GM23338 (cell line): ENCODE data around the gene RAP1GAP2. TPM values are rescaled to one million over a fixed set of nuclear protein-coding genes. Genes with fewer than 3 reads are reported as not detected.
"Not testable (repeated sequence)": the region's sequence is repeated elsewhere in the genome, so short reads cannot be mapped to it uniquely, and the experiment has no call there.

Experiments used
- ATAC-seq: fragments of 200-7000 bp; cut with Tn5 transposase; 3 replicates; pipeline ENCODE4 v1.9.1; 2020
- DNase-seq: peaks from one replicate; pipeline ENCODE4 v3.0.0-alpha.2; 2015; ENCODE audit warnings: low spot score
- H2AFZ ChIP-seq: fragments of 200-600 bp; sonication (generic); 2 replicates; pipeline ENCODE4 v1.8.0; 2016; ENCODE audit warnings: antibody characterized with exemption, mild to moderate bottlenecking, moderate library complexity
- H3F3A ChIP-seq: fragments of 200-600 bp; sonication (generic); replicated peaks from 2 replicates; pipeline ENCODE4 v1.8.0; 2017; ENCODE audit warnings: antibody characterized with exemption, mixed run types, low read depth
- H3K27ac ChIP-seq: fragments of 200-600 bp; sonication (generic); 2 replicates; pipeline ENCODE4 v1.6.1; 2016; ENCODE audit warnings: low read depth
- H3K27me3 ChIP-seq: fragments of 200-600 bp; sonication (generic); 2 replicates; pipeline ENCODE4 v1.8.0; 2016; ENCODE audit warnings: mild to moderate bottlenecking, mixed run types, moderate library complexity; ENCODE audit not compliant: insufficient read depth
- H3K36me3 ChIP-seq: fragments of 200-600 bp; sonication (generic); 2 replicates; pipeline ENCODE4 v1.8.0; 2016; ENCODE audit warnings: mild to moderate bottlenecking; ENCODE audit not compliant: insufficient read depth
- H3K4me1 ChIP-seq: fragments of 200-600 bp; sonication (generic); 2 replicates; pipeline ENCODE4 v1.8.0; 2016; ENCODE audit warnings: mild to moderate bottlenecking, moderate library complexity; ENCODE audit not compliant: insufficient read depth
- H3K4me2 ChIP-seq: fragments of 200-600 bp; sonication (generic); 2 replicates; pipeline ENCODE4 v1.7.1; 2017; ENCODE audit warnings: mixed run types
- H3K4me3 ChIP-seq: fragments of 200-600 bp; sonication (generic); 2 replicates; pipeline ENCODE4 v1.6.1; 2016; ENCODE audit warnings: mixed run types
- H3K79me2 ChIP-seq: fragments of 200-600 bp; sonication (generic); replicated peaks from 2 replicates; pipeline ENCODE4 v1.8.0; 2017; ENCODE audit warnings: mild to moderate bottlenecking; ENCODE audit not compliant: insufficient read depth
- H3K9me2 ChIP-seq: fragments of 200-600 bp; sonication (generic); 2 replicates; pipeline ENCODE4 v1.8.0; 2017; ENCODE audit not compliant: insufficient read depth
- H4K20me1 ChIP-seq: fragments of 200-600 bp; sonication (generic); replicated peaks from 2 replicates; pipeline ENCODE4 v1.8.0; 2017; ENCODE audit warnings: mild to moderate bottlenecking; ENCODE audit not compliant: insufficient read depth
- H3K27ac Mint-ChIP-seq: 2 replicates; pipeline ENCODE4 v1.8.0; 2020; ENCODE audit warnings: inconsistent platforms, mild to moderate bottlenecking, moderate library complexity, mixed read lengths
- H3K27me3 Mint-ChIP-seq: 3 replicates; pipeline ENCODE4 v1.8.0; 2022; ENCODE audit warnings: low read depth, mild to moderate bottlenecking, moderate library complexity, mixed read lengths, inconsistent platforms; ENCODE audit not compliant: insufficient read depth, poor library complexity
- H3K36me3 Mint-ChIP-seq: 3 replicates; pipeline ENCODE4 v1.8.0; 2021; ENCODE audit warnings: low read depth, mild to moderate bottlenecking, inconsistent platforms, moderate library complexity, mixed read lengths
- H3K4me1 Mint-ChIP-seq: 3 replicates; pipeline ENCODE4 v1.8.0; 2020; ENCODE audit warnings: mild to moderate bottlenecking, inconsistent platforms, mixed read lengths
- H3K4me3 Mint-ChIP-seq: 3 replicates; pipeline ENCODE4 v1.8.0; 2021; ENCODE audit warnings: moderate library complexity, mild to moderate bottlenecking, inconsistent platforms, mixed read lengths
- H3K9me3 Mint-ChIP-seq: 3 replicates; pipeline ENCODE4 v1.8.0; 2020; ENCODE audit warnings: moderate library complexity, mild to moderate bottlenecking, inconsistent platforms, mixed read lengths
- CREB1 ChIP-seq: fragments of 250-450 bp; sonication (Bioruptor Pico); IDR thresholded peaks from 2 replicates; pipeline ENCODE4 v1.5.0; 2020; ENCODE audit warnings: low read depth, mild to moderate bottlenecking, moderate library complexity
- EZH2 ChIP-seq: fragments of 200-600 bp; sonication (generic); IDR thresholded peaks from one replicate; pipeline ENCODE4 v1.8.0; 2017; ENCODE audit warnings: antibody characterized with exemption, mild to moderate bottlenecking, low read depth; ENCODE audit not compliant: unreplicated experiment
- EZH2phosphoT487 ChIP-seq: fragments of 200-600 bp; sonication (generic); IDR thresholded peaks from one replicate; pipeline ENCODE4 v1.8.1; 2018; ENCODE audit warnings: antibody characterized with exemption; ENCODE audit not compliant: unreplicated experiment
- JUNB ChIP-seq: IDR thresholded peaks from one replicate; pipeline ENCODE4 v1.6.1; 2016; ENCODE audit warnings: antibody characterized with exemption; ENCODE audit not compliant: unreplicated experiment
- NANOG ChIP-seq: IDR thresholded peaks from 2 replicates; pipeline ENCODE4 v1.6.1; 2016; ENCODE audit warnings: antibody characterized with exemption, borderline replicate concordance
- POLR2AphosphoS5 ChIP-seq: IDR thresholded peaks from 2 replicates; pipeline ENCODE4 v1.6.1; 2016; ENCODE audit warnings: antibody characterized with exemption, low read depth
- REST ChIP-seq: IDR thresholded peaks from one replicate; pipeline ENCODE4 v1.6.1; 2018; ENCODE audit warnings: antibody characterized with exemption; ENCODE audit not compliant: unreplicated experiment
- STAT1 ChIP-seq: IDR thresholded peaks from one replicate; pipeline ENCODE4 v1.6.1; 2016; ENCODE audit warnings: antibody characterized with exemption; ENCODE audit not compliant: unreplicated experiment
- ZNF114 ChIP-seq: fragments of 250-450 bp; sonication (Bioruptor Pico); IDR thresholded peaks from 2 replicates; pipeline ENCODE4 v1.5.0; 2020; ENCODE audit warnings: mild to moderate bottlenecking, moderate library complexity
- ZNF331 ChIP-seq: fragments of 250-450 bp; sonication (Bioruptor Pico); IDR thresholded peaks from 2 replicates; pipeline ENCODE4 v1.5.0; 2020; ENCODE audit warnings: low read depth, mild to moderate bottlenecking, moderate library complexity
- ZNF462 ChIP-seq: fragments of 250-450 bp; sonication (Bioruptor Pico); IDR thresholded peaks from 2 replicates; pipeline ENCODE4 v1.5.0; 2020; ENCODE audit warnings: mild to moderate bottlenecking, moderate library complexity
- polyA plus RNA-seq: library from polyadenylated mRNA; unstranded; fragments of >200 nt; fragmentation: Nextera tagmentation; extraction: Ambion mirVana; gene quantifications from 2 replicates; pipeline ENCODE4 v1.2.1, GENCODE V29; 2016
- total RNA-seq: library from RNA; depleted of rRNA; stranded (reverse); fragments of >200 nt; shearing (Covaris generic); gene quantifications from 2 replicates; pipeline ENCODE4 v1.2.3, GENCODE V29; 2014

RAP1GAP2 gene
- total and polyA plus RNA-seq, 2 experiments from 2014 or later, result 17.8 to 46.1 TPM

- not testable (repeated sequence) for ATAC-seq, H2AFZ ChIP-seq, H3K9me3 Mint-ChIP-seq, H3K4me2 ChIP-seq, DNase-seq, H3K27ac ChIP-seq, H3K4me1 ChIP-seq, H3K4me3 Mint-ChIP-seq, H3K27ac Mint-ChIP-seq, H3K79me2 ChIP-seq, H3F3A ChIP-seq, H3K4me3 ChIP-seq, H3K27me3 ChIP-seq, H3K4me1 Mint-ChIP-seq, H4K20me1 ChIP-seq, H3K9me2 ChIP-seq, H3K27me3 Mint-ChIP-seq
- H3K36me3 Mint-ChIP-seq, result peaks cover 48% of the 10 kb centered on the region
- H3K36me3 ChIP-seq, result peaks cover 22% of the 10 kb centered on the region
Observed at GRCh38 chr17:2989396-2989795, 193.2 kb downstream of the RAP1GAP2 start.

- Histone ChIP-seq H3K4me1 (no peaks in the 10 kb centered on the region), H2AFZ (no peak overlapping the region), H3K9me2 (no peaks in the 10 kb centered on the region), H3F3A (no peaks in the 10 kb centered on the region), H3K27me3 (no peaks in the 10 kb centered on the region), H3K79me2 (no peaks in the 10 kb centered on the region), H3K36me3 (peaks cover 20% of the 10 kb centered on the region), H3K4me3 (no peak overlapping the region), H3K4me2 (no peak overlapping the region), H3K27ac (no peak overlapping the region), H4K20me1 (peaks cover 8% of the 10 kb centered on the region; the same call in 1 of the 2 replicates)
- Mint-ChIP-seq H3K4me1 (no peaks in the 10 kb centered on the region), H3K9me3 (no peaks in the 10 kb centered on the region), H3K27me3 (no peaks in the 10 kb centered on the region), H3K27ac (no peak overlapping the region), H3K4me3 (no peak overlapping the region), H3K36me3 (peaks cover 46% of the 10 kb centered on the region)
- TF ChIP-seq ZNF331, result no peak
- no peak for TF ChIP-seq EZH2phosphoT487
- TF ChIP-seq NANOG, result no peak
- no peak for TF ChIP-seq REST
- no peak for TF ChIP-seq CREB1 (CRISPR knock-in tag)
- TF ChIP-seq ZNF462, result no peak
- no peak for TF ChIP-seq EZH2
- TF ChIP-seq POLR2AphosphoS5, result no peak
- TF ChIP-seq STAT1, result no peak
- TF ChIP-seq JUNB, result no peak
- TF ChIP-seq ZNF114 (CRISPR knock-in tag), result no peak
- no peak for ATAC-seq
- DNase-seq, result no peak
Observed at GRCh38 chr17:2989855-2990254, 193.6 kb downstream of the RAP1GAP2 start.
